Breast epithelium (tissue), 4 donors: ENCODE results near the gene ANO2. TPM values are rescaled to one million over a fixed set of nuclear protein-coding genes. Genes with fewer than 3 reads are reported as not detected.

Experiments
- DNase-seq, 2 donors: peaks; one replicate each; pipeline ENCODE4 v3.0.0-alpha.2; 2019; ENCODE audit warnings: low spot score in 2 of 2
- H3K27ac ChIP-seq, 2 donors: fragments of 200-600 bp; sonication (generic) in 1 of 2; one replicate each; pipeline ENCODE4 v1.5.1; 2016 to 2019; ENCODE audit warnings: mild to moderate bottlenecking in 1 of 2
- H3K27me3 ChIP-seq, 2 donors: fragments of 200-600 bp; sonication (generic) in 1 of 2; one replicate each; pipeline versions ENCODE4 v1.5.1 to v1.6.0; 2017 to 2019; ENCODE audit warnings: control low read depth in 1 of 2, mild to moderate bottlenecking in 1 of 2
- H3K36me3 ChIP-seq: fragments of 200-600 bp; one replicate; pipeline ENCODE4 v1.5.1; 2019
- H3K4me1 ChIP-seq, 2 donors: fragments of 200-600 bp; sonication (generic); one replicate each; pipeline ENCODE4 v1.5.1; 2016 to 2019; ENCODE audit warnings: control low read depth in 1 of 2
- H3K4me3 ChIP-seq, 3 donors: fragments of 200-600 bp; sonication (generic); 1 replicate in 2 of 3; 2 replicates in 1 of 3; pipeline ENCODE4 v1.5.1; 2016 to 2019; ENCODE audit warnings: mild to moderate bottlenecking in 3 of 3, moderate library complexity in 2 of 3
- H3K9me3 ChIP-seq, 2 donors: fragments of 200-600 bp; sonication (generic) in 1 of 2; one replicate each; pipeline ENCODE4 v1.5.1; 2016 to 2019; ENCODE audit warnings: control low read depth in 1 of 2
- CTCF ChIP-seq, 3 donors: fragments of 450-650 bp; IDR thresholded peaks; one replicate each; pipeline ENCODE4 v1.5.1; 2016 to 2017; ENCODE audit warnings: antibody characterized with exemption in 3 of 3, mild to moderate bottlenecking in 3 of 3, moderate library complexity in 3 of 3
- POLR2A ChIP-seq: fragments of 450-650 bp; IDR thresholded peaks from one replicate; pipeline ENCODE4 v1.6.1; 2016; ENCODE audit warnings: antibody characterized with exemption, mild to moderate bottlenecking, moderate library complexity
- POLR2AphosphoS5 ChIP-seq, 3 donors: sonication (generic); formaldehyde crosslinking; IDR thresholded peaks; one replicate each; pipeline ENCODE4 v1.6.1; 2017; ENCODE audit warnings: antibody characterized with exemption in 3 of 3
- intact Hi-C: fragments of 100-400 bp; cut with DNase I; formaldehyde crosslinking; loops from one replicate; pipeline ENCODE4 v1.15.1; 2023; ENCODE audit warnings: low total_unique reads
- total RNA-seq, 3 donors: library from RNA; depleted of rRNA; stranded (reverse); fragments of >200 nt; gene quantifications; one replicate each; pipeline ENCODE4 v1.1.0, GENCODE V29; 2016

Gene ANO2
- total RNA-seq, 3 donors from 2014 or later: 5.0 to 33.1 (median 16.8) TPM

- intact Hi-C loops: no loop called here
- Histone ChIP-seq H3K4me3 (no peak overlapping the region), H3K36me3 (no peaks in the 10 kb centered on the region), H3K27ac (no peak overlapping the region), H3K4me1 (no peaks in the 10 kb centered on the region), H3K9me3 (no peaks in the 10 kb centered on the region), H3K27me3 (no peaks in the 10 kb centered on the region)
- no peak for DNase-seq
- TF ChIP-seq POLR2A (no peak), POLR2AphosphoS5 (IDR thresholded peaks at IDR 0.05) (no peak)
These were observed 211.8 kb downstream of the ANO2 start for GRCh38 chr12:5733136-5733755.

- TF ChIP-seq POLR2A: no peak
- no peak for TF ChIP-seq CTCF (IDR thresholded peaks at IDR 0.05)
- no peak for TF ChIP-seq POLR2AphosphoS5 (IDR thresholded peaks at IDR 0.05)
- intact Hi-C loops: no loop called here
These were observed 214.1 kb downstream of the ANO2 start for GRCh38 chr12:5730962-5731361.

GRCh38 chr12:5723711-5724252 is 221.3 kb downstream of the ANO2 start:
- Histone ChIP-seq H3K27ac (no peak overlapping the region), H3K4me3 (no peak overlapping the region), H3K4me1 (no peaks in the 10 kb centered on the region), H3K27me3 (no peaks in the 10 kb centered on the region), H3K36me3 (no peaks in the 10 kb centered on the region), H3K9me3 (no peaks in the 10 kb centered on the region)
- no peak for DNase-seq
- TF ChIP-seq POLR2AphosphoS5 (IDR thresholded peaks at IDR 0.05) (no peak), POLR2A (no peak), CTCF (IDR thresholded peaks at IDR 0.05) (no peak)
- intact Hi-C loops: no loop called here

More at GRCh38 chr12:5730962-5731361, 214.1 kb downstream of the ANO2 start:
- Histone ChIP-seq H3K4me1 (no peaks in the 10 kb centered on the region), H3K27me3 (no peaks in the 10 kb centered on the region), H3K4me3 (no peak overlapping the region), H3K36me3 (no peaks in the 10 kb centered on the region), H3K27ac (no peak overlapping the region), H3K9me3 (no peaks in the 10 kb centered on the region)
- no peak for DNase-seq

- no peaks in the 10 kb centered on the region for H3K36me3 ChIP-seq
- intact Hi-C loops: no loop called here
- H3K27ac ChIP-seq: no peak overlapping the region
- no peak overlapping the region for H3K4me3 ChIP-seq
- H3K27me3 ChIP-seq: no peaks in the 10 kb centered on the region
- H3K9me3 ChIP-seq: no peaks in the 10 kb centered on the region
- TF ChIP-seq POLR2AphosphoS5 (IDR thresholded peaks at IDR 0.05) (no peak), CTCF (IDR thresholded peaks at IDR 0.05) (no peak), POLR2A (no peak)
- DNase-seq: no peak
- no peaks in the 10 kb centered on the region for H3K4me1 ChIP-seq
These were observed 222.0 kb downstream of the ANO2 start for GRCh38 chr12:5723071-5723470.

- Histone ChIP-seq H3K4me1 (no peaks in the 10 kb centered on the region), H3K4me3 (no peak overlapping the region), H3K27ac (no peak overlapping the region), H3K27me3 (no peaks in the 10 kb centered on the region), H3K36me3 (no peaks in the 10 kb centered on the region), H3K9me3 (no peaks in the 10 kb centered on the region)
- no peak for DNase-seq
- intact Hi-C loops: no loop called here
- TF ChIP-seq CTCF (IDR thresholded peaks at IDR 0.05): no peak
- no peak for TF ChIP-seq POLR2A
- TF ChIP-seq POLR2AphosphoS5 (IDR thresholded peaks at IDR 0.05): no peak
These were observed 224.6 kb downstream of the ANO2 start for GRCh38 chr12:5720381-5721005.
